T-helper 9 cell (primary cell): ENCODE measurements around the gene CCDC92.
"Not testable (repeated sequence)": the region's sequence is repeated elsewhere in the genome, so short reads cannot be mapped to it uniquely, and the experiment has no call there.

ENCODE experiments used
- DNase-seq: peaks from one replicate; pipeline ENCODE4 v3.0.0-alpha.2; 2020

Gene CCDC92

DNA sequence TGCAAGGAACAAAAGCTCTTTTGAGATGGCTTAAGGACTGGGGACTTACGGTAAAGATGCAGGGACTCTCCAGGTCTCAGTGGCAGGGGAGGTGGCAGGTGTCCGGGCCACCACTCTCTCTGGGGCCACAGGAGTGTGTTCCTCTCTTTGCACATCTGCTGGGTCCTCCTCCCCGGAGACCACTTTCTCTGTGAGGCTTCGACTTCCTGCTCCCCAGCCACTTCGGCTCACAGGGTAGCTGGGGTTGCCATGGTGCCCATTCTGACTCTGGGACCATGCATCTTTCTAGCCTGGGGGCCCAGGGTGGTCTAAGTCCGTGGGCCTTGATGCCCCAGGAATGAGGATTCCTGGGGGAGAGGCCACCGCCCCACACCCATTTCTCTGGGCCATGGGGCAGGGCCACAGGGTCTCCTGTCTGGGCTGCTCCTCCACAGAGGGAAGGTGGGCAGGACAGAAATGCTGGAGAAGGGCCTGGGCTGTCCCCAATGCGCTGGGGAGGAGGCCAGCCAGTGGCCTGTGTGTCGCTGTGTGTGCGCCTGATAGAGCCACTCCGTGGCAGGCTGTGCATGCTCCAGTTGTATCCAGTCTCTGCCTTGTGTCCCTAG is 38.5 kb downstream of the CCDC92 start:
- DNase-seq: no peak

DNA sequence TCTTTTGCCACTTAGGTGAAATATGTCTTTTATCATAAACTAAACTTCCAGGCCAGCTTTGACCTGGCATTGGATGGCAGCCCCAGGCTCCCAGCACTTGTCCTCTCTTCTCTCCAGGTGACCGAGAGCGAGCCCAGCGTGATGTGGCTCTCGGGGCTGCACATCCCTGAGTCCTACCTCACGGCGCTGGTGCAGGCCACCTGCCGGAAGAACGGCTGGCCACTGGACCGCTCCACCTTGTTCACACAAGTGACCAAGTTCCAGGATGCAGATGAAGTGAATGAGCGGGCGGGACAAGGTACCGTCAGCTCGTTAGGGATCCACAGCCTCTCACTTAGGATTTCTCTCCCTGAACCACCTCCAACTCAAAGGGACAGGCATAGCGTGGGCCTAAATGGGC is 39.4 kb downstream of the CCDC92 start:
- DNase-seq: no peak

DNA sequence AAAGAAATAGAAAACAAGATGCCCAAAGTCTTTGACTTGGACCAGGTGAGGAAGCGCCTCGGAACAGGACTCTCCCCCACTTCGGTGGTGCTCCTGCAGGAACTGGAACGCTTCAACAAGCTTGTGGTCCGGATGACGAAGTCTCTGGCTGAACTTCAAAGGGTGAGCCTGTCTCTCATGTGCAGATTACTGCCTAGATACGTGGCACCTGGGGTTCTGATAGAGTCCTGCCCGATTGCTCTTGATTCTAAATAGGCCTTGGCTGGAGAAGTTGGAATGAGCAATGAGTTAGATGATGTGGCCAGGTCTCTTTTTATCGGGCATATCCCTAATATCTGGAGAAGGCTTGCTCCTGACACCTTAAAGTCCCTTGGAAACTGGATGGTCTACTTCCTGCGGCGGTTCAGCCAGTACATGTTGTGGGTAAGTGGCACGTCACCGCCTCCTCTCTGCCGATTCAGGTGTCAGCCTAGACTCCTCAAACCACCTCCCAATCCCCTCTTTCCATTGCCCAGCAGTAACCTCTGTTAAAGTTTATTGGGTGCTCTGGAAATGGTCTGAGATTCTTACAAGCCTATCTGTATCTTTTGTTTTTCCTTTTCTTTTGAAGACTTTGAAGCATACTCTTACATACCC is 40.8 kb downstream of the CCDC92 start:
- peak; percentile 23 for DNase-seq

DNA sequence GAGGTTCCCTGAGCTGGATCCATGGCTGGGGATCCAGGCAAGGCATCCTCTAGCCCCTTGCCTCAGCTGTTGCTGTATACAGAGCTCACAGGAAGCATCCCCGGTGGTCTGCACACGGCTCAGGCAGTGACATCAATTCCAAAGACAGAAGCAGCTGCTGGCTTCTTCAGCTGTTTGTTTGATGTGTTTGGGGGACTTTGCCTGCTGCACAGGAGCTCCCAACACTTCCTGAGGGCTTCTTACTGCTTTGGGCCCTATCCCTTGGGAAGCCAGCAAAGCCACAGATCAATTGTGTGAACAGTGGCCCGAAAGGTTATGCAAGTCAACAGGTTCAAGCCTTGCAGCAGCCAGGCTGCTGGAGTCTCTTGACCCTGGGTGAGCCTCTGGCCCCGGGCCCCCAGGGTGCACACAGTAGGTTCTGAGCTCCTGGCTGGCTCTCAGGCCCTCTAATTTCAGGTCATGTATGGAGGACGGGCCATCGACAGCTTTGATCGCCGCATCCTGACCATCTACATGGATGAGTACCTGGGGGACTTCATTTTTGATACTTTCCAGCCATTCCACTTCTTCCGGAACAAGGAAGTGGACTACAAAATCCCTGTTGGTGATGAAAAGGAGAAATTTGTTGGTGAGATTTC is 42.6 kb downstream of the CCDC92 start:
- no peak for DNase-seq

DNA sequence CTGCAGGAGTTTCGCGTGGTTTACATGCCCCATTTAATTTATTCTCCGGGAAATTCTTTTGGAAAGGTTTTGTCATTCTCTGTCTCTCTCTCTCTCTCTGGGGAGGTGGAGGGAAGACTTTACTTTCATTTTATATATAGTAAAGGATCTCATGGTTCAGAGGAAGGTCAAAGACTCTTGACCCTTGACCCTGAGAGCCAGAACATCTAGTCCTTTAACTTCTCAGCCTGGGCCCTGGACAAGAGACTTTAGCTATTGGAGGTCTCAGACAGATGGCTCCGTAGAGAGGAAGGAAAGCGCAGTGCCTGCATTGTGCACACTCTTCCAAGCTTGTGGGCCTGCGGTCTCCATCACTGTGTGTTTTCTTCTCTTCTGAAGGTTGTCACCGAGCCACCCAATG is 43.7 kb downstream of the CCDC92 start:
- no peak for DNase-seq

DNA sequence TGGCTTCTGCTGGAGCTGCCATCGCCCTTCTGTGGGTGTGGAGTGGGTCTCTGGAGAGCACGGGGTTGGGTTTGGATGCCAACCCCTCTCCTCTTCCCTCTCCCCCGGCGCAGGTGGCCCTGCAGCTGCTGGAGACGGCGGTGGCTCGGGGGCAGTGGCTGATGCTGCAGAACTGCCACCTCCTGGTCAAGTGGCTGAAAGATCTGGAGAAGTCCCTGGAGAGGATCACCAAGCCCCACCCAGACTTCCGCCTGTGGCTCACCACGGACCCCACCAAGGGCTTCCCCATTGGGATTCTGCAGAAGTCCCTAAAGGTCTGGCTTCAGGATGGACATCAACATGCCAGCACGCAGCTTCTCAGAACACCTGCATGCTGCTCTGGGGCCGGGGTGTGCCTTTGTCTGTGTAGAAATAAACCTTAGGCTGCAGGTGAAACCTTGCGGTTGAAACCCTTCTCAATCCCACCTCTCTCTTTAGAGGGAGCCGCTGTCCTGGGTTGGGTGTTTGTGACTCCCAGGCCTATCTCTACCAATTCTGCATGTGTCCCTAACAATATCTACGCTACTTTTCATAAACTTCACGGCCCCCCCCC is 44.3 kb downstream of the CCDC92 start:
- no peak for DNase-seq

DNA sequence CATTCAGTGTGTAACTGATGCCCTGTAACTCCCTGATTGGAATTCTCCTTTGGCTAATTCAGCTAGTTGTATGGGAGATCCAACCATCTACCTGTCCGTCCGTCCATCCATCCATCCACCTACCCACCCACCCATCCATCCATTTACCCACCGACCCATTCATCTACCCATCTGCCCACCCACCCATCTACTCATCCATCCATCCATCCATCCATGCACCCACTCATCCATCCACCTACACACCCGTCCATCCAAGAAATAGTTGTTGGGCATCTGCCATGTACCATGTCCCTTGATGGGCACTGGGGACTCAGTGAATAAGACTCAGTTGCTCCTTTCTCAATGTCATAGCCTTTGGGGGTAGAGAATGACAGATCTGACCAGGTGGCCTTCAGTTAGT is 48.1 kb downstream of the CCDC92 start:
- DNase-seq: no peak

DNA sequence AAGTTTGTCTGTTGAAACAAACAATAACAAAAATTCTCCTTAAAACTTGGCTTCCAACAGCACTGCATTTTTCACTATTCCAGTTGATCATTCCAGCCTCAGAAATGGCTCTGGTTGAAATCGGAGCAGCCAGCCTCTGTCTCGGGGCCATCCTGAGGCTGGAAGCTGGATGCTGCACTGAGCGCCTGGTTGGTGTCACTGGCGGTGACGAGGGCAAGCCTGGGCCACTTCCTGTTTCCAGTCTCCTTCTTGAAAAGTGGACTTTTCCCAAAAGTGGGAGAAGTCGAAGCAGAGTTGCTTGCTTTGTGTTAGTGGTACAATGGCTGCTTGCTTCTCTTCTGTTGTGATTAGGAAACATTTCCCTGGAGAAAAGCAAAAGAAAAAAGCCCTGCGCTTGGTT is 48.7 kb downstream of the CCDC92 start:
- DNase-seq: no peak

DNA sequence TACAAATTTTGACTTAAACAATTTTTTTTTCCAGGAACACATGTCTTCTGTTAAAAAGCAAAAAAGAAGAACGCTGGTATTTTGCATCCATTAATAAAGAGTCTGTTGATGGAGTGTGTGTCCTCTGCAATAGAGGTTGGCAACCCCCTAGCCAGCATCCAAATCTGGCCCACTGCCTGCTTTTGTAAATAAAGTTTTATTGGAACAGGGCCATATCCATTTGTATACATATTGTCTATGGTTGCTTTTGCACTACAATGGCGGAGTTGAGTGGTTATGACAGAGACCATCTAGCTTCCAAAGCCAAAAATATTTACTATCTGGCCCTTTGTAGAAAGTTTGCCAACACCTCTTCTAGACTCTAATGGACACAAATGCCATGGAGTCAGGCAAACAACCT is 49.6 kb downstream of the CCDC92 start:
- DNase-seq: no peak

DNA sequence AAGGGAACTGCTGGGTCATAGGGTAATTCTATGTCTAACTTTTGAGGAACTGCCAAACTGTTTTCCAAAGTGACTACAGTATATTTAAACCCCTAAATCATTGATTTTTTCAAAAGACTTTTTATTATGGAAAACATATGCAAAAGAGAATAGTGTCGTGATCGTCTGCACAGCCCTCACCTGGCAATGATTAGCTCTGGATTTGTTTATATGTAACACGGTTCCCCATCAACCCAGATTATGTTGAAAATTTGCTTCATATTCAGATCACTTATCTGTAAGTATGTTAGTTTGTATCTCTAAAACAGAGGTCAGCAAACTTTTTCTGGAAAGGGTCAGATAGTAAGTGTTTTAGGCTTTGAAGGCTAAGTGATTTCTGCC is 52.7 kb downstream of the CCDC92 start:
- DNase-seq: no peak

DNA sequence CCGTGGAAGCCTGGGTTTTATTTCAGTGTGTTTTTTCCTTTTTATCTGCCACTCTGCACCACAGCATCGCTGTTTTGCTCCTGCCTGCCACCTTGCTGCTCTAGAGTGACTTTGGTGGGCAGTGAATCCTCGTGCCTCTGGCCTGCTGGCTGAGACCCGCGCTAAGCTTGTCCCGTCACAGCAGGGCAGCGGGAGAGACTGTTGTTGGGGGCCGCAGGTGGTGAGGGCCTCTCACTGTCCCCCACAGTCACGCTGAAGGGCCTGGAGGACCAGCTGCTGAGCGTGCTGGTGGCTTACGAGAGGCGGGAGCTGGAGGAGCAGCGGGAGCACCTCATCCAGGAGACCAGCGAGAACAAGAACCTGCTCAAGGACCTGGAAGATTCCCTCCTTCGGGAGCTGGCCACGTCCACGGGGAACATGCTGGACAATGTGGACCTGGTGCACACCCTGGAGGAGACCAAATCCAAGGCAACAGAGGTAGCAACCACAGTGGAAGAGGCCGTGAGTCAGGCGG is 55.2 kb downstream of the CCDC92 start:
- no peak for DNase-seq

DNA sequence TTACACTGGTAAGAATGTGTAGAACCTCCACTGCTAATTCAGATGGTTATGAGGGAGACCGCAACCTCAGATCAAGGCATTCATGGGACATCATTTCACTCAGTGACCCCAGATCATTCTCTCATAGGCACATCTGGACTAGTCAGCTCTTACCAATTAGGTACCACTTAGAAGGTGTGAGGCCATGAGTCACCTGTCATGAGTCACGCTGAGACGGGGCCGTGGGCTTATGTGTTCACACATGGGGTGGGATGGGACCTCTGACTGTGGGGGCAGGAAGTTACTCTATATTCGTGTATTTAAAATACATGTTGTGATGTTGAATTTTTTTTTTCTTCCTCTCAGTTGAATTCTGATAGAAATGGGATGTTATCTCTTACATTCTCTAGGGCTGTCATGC is 55.9 kb downstream of the CCDC92 start:
- no peak for DNase-seq

DNA sequence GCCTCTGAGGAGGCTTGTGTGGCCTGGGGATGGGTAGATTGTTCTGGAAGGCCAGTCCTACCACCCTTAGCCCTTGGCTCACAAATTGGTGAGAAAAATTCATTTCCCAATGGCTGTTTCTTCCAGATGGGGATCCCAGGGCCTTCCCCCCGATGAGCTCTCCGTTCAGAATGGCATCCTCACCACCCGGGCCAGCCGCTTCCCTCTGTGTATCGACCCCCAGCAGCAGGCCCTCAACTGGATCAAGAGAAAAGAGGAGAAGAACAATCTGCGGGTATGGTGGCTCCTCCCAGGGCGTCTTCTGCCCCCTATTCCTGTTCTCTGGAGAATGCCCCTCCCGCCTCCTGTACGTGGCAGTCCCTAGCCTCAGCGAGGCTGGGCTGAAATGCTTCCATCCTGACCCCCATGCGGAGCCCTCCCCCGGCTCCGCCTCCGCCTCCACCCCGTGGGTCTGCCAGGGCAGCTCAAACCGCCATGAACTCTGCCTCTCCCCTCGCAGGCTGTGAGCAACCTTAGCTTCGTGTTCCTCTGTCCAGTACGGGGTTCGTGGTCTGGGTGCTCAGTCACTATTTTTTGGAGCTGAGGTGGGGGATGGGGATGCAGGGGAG is 57.8 kb downstream of the CCDC92 start:
- no peak for DNase-seq

DNA sequence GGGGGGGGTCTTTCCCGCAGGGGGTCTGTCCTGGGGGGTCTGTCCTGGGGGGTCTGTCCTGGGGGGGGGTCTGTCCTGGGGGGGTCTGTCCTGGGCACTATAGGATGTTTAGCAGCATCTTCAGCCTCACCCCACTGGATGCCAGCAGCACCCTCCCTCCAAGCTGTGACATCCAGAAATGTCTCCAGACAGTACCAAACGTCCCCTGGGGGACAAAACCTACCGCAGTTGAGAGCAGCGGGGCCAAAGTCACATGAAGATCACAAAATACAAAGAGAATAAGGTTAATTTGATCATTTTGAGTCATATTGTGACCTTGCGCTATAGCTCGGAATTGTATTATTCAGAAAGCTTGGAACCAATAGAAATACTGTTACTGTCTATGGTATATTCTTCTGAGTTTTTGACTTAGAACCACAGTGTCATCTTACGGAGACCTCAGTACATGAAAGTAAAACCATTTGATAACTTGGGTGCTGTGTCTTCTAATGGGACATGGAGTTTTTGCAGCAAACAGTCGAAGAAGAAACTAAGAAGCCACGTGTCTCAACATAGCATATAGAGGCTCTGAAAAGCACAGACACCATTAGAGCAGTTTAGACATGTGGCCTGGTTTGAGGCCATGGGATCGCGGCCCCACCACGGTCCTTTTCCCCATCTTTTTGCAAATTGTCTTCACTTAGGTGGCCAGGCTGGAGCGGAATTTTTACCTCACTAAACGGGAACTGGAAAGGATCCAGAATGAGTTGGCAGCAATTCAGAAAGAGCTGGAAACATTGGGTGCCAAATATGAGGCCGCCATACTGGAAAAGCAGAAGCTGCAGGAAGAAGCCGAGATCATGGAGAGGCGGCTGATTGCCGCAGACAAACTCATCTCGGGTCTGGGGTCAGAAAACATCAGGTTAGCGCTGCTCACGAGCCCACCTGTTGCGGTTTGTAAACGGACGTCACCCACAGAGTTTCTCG is 59.9 kb downstream of the CCDC92 start:
- DNase-seq: no peak

DNA sequence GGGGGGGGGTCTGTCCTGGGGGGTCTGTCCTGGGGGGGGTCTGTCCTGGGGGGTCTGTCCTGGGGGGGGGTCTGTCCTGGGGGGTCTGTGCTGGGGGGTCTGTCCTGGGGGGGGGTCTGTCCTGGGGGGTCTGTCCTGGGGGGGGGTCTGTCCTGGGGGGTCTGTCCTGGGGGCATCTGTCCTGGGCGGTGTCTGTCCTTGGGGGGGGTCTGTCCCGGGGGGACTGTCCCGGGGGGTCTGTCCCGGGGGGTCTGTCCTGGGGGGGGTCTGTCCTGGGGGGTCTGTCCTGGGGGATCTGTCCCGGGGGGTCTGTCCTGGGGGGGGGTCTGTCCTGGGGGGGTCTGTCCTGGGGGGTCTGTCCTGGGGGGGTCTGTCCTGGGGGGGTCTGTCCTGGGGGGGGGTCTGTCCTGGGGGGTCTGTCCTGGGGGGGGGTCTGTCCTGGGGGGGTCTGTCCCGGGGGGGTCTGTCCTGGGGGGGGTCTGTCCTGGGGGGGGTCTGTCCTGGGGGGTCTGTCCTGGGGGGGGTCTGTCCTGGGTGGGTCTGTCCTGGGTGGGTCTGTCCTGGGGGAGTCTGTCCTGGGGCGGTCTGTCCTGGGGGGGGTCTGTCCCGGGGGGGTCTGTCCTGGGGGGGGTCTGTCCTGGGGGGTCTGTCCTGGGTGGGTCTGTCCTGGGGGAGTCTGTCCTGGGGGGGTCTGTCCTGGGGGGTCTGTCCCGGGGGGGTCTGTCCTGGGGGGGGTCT is 60.8 kb downstream of the CCDC92 start:
- not testable (repeated sequence) for DNase-seq

DNA sequence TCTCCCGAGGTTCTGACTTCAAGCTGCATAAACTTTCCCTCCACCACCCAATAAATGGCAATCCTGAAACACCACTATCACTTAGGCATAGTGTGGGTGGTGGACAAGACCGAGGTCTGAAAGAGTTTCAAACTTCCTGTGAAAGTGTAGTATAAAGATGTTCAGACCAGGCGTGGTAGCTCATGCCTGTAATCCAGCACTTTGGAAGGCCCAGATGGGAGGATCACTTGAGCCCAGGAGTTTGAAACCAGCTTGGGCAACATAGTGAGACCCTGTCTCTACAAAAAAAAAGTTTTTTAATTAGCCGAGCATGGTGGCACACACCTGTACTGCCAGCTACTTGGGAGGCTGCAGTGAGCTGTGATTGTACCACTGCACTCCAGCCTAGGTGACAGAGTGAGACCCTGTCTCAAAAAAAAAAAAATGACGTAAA is 61.9 kb downstream of the CCDC92 start:
- DNase-seq: no peak

DNA sequence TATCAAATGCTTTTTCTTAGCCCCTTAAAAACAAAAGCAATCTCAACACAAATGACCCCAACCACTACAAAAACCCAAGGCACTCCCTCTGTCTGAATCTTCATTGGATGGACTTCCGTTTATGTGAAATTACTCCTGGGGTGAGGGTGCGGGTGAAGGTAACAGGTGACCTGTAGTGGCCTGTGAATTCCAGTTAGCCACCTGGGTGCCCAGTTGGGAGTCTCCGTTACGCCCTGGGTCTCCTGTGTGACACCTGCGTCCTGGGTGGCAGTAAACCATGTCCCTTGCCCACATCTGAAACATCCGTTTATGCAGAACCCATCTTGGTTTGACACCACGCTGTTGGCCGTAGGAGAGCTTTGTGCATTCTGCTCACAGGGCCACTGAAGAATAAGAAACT is 62.6 kb downstream of the CCDC92 start:
- DNase-seq: no peak

DNA sequence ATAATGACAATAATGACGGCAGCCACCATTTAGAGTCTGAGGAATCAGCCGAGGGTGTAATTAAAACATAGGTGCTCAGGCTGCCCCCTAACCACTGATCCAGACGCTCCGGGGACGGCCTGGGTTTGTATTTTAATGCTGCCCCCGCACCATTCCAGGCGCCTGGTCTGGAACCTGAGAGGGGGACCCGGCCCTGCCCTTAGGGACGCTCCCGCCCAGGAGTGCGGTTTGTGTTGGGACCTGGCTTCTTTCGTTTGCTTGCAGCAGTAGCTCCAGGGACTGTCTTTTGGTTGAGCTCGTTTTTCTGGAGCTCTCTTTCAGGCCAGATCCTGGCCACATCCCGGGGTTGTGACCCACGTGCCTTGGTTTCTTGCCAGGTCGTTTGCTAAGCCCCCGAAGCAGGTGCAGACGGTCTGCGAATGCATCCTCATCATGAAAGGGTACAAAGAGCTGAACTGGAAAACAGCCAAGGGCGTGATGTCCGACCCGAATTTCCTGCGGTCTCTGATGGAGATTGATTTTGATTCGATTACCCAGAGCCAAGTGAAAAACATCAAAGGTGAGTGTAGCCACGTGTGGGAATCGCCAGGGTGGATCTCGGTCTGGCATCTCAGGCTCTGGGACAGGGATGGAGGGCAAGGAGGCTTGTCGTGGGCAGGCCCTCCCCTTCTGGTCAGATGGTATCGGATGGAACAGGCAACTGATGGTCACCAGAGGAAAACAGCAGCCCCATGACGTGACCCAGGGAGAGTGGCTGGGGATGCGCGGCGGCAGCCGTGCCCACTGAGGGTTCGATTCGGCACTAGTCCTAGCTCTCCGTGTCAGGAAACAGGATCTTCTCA is 63.5 kb downstream of the CCDC92 start:
- no peak for DNase-seq

DNA sequence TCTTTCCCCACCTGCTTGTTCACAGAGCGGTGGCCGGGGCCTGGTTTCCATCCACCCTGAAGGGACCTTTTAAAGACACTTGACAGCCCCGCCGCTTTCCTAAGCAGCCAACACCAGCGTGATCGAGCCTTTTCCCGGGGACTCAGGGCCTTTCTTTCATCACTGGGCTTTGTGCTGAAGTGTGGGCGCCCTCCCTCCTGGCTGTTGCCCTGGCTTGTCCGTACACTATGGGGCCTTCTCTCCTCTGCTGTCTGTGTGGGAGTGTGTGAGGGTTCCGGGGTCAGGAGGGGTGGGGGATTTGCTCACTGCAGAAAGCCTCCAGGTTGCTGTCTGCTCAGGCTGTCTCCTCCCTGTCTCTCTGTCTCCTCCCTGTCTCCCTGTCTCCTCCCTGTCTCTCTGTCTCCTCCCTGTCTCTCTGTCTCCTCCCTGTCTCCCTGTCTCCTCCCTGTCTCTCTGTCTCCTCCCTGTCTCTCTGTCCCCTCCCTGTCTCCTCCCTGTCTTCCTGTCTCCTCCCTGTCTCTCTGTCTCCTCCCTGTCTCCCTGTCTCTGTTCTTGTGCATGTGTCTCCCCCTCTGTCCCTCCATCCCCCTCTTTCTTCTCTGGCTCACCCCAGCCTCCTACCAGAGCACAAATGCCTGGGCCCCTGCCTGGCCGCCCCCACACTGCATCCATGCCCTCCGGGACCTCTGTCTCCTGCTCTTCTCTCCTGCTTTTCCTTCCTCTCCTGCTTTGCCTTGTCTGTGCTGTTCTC is 64.7 kb downstream of the CCDC92 start:
- no peak for DNase-seq
